K562 (cell line): ENCODE measurements around the gene ANP32B. TPM values are rescaled to one million over a fixed set of nuclear protein-coding genes. Genes with fewer than 3 reads are reported as not detected.

ENCODE experiments used
- CHD1 ChIP-seq: fragments of 200-600 bp; sonication (generic); IDR thresholded peaks from one replicate; pipeline ENCODE4 v1.6.1; 2012; ENCODE audit warnings: mild to moderate bottlenecking, moderate library complexity, low read length, inconsistent platforms
- CREBBP ChIP-seq: IDR thresholded peaks from one replicate; pipeline ENCODE4 v1.6.1; 2012; ENCODE audit warnings: low read depth, mild to moderate bottlenecking, control low read depth, inconsistent platforms, low read length
- DACH1 ChIP-seq: fragments of 450-650 bp; IDR thresholded peaks from 2 replicates; pipeline ENCODE4 v1.6.1; 2018; ENCODE audit not compliant: partially characterized antibody
- ILK ChIP-seq: fragments of 450-650 bp; IDR thresholded peaks from 2 replicates; pipeline ENCODE4 v1.6.1; 2016; ENCODE audit warnings: missing genetic modification characterization, low read depth, mild to moderate bottlenecking, missing compliant biosample characterization, moderate library complexity, borderline replicate concordance
- MTA1 ChIP-seq: fragments of 450-650 bp; IDR thresholded peaks from 2 replicates; pipeline ENCODE4 v1.6.1; 2017; ENCODE audit warnings: borderline replicate concordance
- MYC ChIP-seq, 2 experiments: fragments of 250-450 bp in 1 of 2; sonication (Bioruptor Pico) in 1 of 2; IDR thresholded peaks; 2 replicates each; pipeline versions ENCODE4 v1.5.1 to v1.6.1; 2012 to 2021; ENCODE audit warnings: low read depth in 2 of 2, borderline replicate concordance in 1 of 2, improper control_type of control experiment in 1 of 2, low read length in 1 of 2, mild to moderate bottlenecking in 1 of 2, moderate library complexity in 1 of 2
- SREBF2 ChIP-seq: sonication (generic); formaldehyde crosslinking; IDR thresholded peaks from 2 replicates; pipeline ENCODE4 v1.4.0; 2020; ENCODE audit warnings: mild to moderate bottlenecking, missing genetic modification reagents
- SRF ChIP-seq, 2 experiments: fragments of 250-450, 450-650 bp in 1 of 2; sonication (Bioruptor Pico) in 1 of 2; sonication (generic) in 1 of 2; formaldehyde crosslinking; IDR thresholded peaks; 2 replicates each; pipeline versions ENCODE4 v1.5.0 to v1.5.1; 2020 to 2022; ENCODE audit warnings: mild to moderate bottlenecking in 1 of 2, missing genetic modification reagents in 1 of 2
- TAL1 ChIP-seq: fragments of 450-650 bp; IDR thresholded peaks from 2 replicates; pipeline ENCODE4 v1.6.1; 2016; ENCODE audit warnings: mild to moderate bottlenecking
- XRCC4 ChIP-seq: IDR thresholded peaks from one replicate; pipeline ENCODE4 v1.6.1; 2011; ENCODE audit not compliant: insufficient read depth, insufficient read length; ENCODE audit errors: extremely low read depth
- ZBED1 ChIP-seq: IDR thresholded peaks from 2 replicates; pipeline ENCODE4 v1.6.1; 2014
- ZNF124 ChIP-seq: sonication (generic); formaldehyde crosslinking; IDR thresholded peaks from 2 replicates; pipeline ENCODE4 v1.8.1; 2022; ENCODE audit warnings: missing genetic modification reagents
- ZNF212 ChIP-seq: fragments of 450-650 bp; formaldehyde crosslinking; IDR thresholded peaks from 2 replicates; pipeline ENCODE4 v1.4.0; 2020; ENCODE audit warnings: mild to moderate bottlenecking
- ZNF778 ChIP-seq: fragments of 450-650 bp; formaldehyde crosslinking; IDR thresholded peaks from 2 replicates; pipeline ENCODE4 v1.4.0; 2020; ENCODE audit warnings: mild to moderate bottlenecking, moderate library complexity
- polyA plus RNA-seq, 8 experiments: library from polyadenylated mRNA; depleted of rRNA in 4 of 8; stranded (reverse) in 5 of 8; unstranded in 3 of 8; fragments of >200 nt; fragmentation: Nextera tagmentation in 2 of 8; fragmentation: Illumina TruSeq in 1 of 8; extraction: Ambion mirVana in 2 of 8; extraction: Trizol in 1 of 8; gene quantifications; 2 replicates each; pipeline versions ENCODE4 v1.2.1 to v1.2.3, GENCODE V29; 2011 to 2014; ENCODE audit warnings: inconsistent platforms in 1 of 8, missing spikeins in 1 of 8
- total RNA-seq, 7 experiments: library from RNA; depleted of rRNA in 6 of 7; stranded (reverse); fragments of >200 nt in 6 of 7; fragmentation: Illumina TruSeq in 2 of 7; extraction: Trizol in 2 of 7; gene quantifications; 2 replicates each; pipeline versions ENCODE4 v1.2.1 to v1.2.3, GENCODE V29; 2011 to 2021; ENCODE audit warnings: low replicate concordance in 1 of 7
- TF ChIP-seq, protein P1 (sequence below): sonication (generic); formaldehyde crosslinking; IDR thresholded peaks from 2 replicates; pipeline ENCODE4 v1.8.1; 2022; ENCODE audit warnings: missing genetic modification reagents

ANP32B gene
- total and polyA plus RNA-seq, 9 of the 15 experiments (the other 6 are each of a cell fraction or from before 2014, with no cell fraction given), result 68.9 to 815 (median 141) TPM

DNA sequence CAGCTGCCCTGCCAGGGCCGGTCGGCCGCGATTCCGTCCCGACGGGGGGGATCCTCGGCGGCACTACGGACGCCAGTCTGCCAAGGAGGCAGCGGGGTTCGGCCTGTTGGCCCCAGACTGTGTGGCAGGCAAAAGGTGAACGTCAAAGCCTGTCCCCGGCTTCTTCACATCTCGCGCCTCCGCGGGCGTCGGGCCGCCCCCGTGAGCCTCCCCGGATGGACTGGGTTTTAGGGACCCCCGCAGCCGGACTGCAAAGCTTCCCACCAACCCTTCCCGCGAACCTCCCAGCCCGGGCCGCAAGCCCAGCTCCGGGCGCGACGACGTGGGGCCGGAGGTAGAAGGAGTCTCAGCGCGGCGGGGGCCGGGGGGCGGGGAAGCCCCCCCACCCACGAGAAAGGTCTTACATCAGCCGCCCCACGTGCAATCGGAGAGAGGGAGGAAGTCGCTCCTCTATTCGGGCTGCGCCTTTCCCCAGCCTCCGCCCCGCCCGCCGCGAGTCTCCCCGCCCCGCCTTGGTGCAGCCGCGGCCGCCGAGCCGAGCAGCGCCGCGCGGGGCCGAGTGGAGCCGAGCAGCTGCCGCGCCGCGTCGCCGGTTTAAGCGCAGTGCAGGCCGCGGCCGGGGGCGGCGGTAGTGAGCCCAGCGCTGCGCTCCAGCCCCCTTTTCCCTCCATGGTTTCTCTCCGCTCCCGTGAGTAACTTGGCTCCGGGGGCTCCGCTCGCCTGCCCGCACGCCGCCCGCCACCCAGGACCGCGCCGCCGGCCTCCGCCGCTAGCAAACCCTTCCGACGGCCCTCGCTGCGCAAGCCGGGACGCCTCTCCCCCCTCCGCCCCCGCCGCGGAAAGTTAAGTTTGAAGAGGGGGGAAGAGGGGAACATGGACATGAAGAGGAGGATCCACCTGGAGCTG is at the start of gene ANP32B (continued):
- TF ChIP-seq DACH1 (no peak), ILK (tag) (no peak), SREBF2 (CRISPR knock-in tag) (no peak), SRF (CRISPR knock-in tag; IDR thresholded peaks at IDR 0.05) (no peak), XRCC4 (no peak), ZNF124 (CRISPR knock-in tag) (0 out of 2 replicates have a peak, but pooled peaks have one; percentile 48), CREBBP (no peak), CHD1 (peak; percentile 80), ZBED1 (no peak), ZNF212 (no peak), MYC (IDR thresholded peaks at IDR 0.05; ENCODE audit: low read depth, low read length) (peak; percentile 100), MYC (CRISPR knock-in tag; IDR thresholded peaks at IDR 0.05; ENCODE audit: borderline replicate concordance, low read depth) (peak; percentile 97; the same call in 1 of the 2 replicates), MTA1 (peak; percentile 58; the same call in 1 of the 2 replicates), TAL1 (no peak), ZNF778 (no peak)
- TF ChIP-seq, protein P1, sequence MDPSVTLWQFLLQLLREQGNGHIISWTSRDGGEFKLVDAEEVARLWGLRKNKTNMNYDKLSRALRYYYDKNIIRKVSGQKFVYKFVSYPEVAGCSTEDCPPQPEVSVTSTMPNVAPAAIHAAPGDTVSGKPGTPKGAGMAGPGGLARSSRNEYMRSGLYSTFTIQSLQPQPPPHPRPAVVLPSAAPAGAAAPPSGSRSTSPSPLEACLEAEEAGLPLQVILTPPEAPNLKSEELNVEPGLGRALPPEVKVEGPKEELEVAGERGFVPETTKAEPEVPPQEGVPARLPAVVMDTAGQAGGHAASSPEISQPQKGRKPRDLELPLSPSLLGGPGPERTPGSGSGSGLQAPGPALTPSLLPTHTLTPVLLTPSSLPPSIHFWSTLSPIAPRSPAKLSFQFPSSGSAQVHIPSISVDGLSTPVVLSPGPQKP (CRISPR knock-in tag), result no peak
